HG03521 (cell line): ENCODE measurements around the gene ADARB1.

Source experiments
- ATAC-seq: cut with Tn5 transposase; IDR thresholded peaks from one replicate; pipeline ENCODE4 v1.9.1; 2021; ENCODE audit warnings: mild to moderate bottlenecking, moderate library complexity; ENCODE audit not compliant: unreplicated experiment

Gene ADARB1

DNA sequence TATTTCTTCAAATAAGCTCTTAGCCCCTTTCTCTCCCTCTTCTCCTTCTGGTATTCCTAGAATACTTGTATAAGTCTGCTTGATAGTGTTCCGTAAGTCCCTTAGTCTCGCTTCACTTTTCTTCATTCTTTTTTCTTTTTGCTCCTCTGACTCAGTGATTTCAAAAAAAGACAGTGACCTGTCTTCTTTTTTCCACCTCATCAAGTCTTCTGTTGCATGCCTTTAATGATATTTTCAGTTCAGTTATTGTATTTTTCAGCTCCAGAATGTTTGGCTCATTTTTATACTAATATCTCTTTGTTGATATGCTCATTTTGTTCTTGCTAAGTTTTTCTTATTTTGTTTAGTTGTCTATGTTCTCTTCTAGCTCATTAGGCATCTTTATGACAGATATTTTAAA is 115.6 kb downstream of the ADARB1 start:
- ATAC-seq: no peak

DNA sequence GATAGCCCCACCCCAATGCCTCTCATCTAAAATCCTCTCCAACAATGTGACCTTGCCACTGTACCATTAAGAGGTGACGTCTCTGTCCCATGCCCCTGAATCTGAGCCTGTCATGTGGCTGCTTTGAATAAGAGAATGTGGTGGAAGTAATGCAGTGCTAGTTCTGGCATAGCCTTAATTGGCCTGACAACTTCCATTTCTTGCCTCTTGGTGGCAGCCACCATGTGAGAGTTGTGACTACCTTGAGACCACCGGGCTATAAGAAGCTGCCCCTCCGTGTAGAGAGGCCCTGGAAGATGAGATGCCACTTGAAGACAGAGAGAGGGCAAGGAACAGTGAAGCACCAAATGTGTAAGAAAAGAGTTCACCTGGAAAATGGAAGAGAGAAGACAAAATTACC is 118.0 kb downstream of the ADARB1 start:
- no peak for ATAC-seq

DNA sequence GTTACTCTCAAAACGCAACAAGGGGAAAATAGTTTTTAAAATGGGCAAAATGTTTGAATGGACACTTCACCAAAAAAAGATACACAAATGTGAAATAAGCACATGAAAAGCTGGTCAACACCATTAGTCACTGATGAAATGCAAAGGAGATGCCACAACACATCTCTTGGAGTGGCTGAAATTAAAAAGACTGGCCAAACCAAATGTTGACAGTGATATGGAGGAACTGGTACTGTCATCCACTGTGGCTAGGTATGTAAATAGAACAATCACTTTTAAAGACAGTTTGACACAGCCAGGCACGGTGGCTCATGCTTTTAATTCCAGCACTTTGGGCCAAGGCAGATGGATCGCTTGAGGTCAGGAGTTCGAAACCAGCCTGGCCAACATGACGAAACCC is 122.2 kb downstream of the ADARB1 start:
- ATAC-seq: no peak

DNA sequence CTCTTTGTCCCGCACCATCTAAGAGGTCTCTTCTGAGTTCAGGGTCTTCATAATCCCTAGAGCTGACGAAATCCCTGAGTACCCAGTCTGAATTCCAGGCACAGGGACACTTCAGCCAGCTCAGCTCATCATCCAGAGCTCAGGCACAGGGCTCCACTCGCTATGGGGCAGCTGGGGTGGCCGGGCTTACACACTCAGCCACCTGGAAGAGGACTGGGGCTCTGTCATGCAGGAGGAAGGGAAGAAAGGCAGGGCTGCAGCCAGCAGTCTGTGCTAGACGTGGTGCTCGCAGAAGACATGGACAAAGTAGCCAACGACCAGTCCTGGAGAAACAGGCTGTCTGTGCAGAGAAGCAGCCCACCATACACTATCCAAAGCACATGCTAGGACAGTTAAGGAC is 124.8 kb downstream of the ADARB1 start:
- ATAC-seq: no peak

DNA sequence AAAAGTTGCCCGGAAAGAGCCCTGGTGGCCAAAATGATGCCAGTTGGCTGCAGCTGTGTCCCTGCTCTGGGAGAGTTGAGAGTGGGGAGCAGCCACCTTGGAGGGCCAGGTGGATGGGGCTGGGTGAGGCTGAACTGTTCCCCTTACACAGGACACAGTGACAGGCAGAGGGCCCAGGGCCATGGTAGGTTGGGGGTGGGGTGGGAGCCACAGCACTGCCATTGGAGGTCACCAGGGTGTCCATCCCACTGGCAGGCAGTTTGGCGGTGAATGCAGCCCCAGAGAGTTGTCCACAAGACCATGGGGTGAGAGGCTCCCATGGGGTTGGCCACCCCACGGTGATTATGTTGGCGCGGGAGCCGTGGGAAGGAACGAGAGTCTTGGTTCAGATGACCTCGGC is 125.7 kb downstream of the ADARB1 start:
- ATAC-seq: no peak

DNA sequence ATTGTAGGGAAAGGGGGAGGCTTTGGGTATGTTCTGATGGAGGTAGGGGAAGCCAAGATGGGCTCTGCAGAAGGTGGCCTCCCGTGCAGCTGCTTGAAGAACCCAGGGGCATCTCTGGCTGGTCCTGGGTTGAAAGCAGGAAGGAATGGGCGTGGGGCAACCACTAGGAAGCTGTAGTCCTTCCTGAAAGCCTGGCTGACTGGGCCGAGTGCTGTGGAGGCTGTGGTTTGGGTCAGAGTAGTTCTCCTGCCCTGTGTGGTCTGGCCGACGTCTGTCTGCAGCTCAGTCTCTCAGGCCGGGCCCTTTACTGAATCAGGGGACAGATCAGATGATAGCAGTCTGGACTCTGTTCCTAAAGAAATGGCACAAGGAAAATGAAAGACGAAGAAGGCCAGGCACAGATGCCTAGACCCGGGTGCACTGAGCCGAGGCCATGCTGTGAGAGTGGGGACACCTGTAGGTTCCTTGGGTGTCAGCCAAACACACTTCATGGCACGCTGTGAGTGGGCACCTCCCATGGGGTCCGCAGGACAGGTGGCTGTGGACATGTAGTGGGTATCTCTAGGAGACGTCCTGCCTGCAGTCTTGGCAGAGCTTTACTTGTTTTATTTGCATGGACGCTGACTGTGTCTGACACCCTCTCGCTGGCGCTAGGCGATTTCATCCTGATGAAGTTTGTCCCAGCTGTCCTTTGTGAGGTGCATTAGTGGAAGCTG is 126.4 kb downstream of the ADARB1 start:
- no peak for ATAC-seq

DNA sequence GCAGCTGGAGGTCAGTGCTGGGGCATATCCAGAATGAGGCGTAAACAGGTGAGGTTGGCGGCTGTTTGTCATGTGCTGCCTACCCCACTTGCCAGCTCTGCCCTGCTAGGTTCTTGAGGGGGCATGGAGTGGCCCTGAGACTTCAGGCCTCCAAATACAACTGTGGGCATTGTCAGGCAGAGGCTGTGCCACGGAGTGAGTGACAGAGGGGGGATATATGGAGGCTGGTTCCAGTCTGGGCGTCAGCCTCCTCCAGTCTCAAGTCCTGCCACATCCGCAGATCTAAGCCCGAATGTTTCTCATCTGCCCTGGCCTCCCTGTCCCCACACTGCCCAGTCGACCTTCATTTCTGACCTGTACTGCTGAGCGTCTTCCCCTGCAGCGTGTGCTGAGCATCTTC is 128.0 kb downstream of the ADARB1 start:
- ATAC-seq: no peak

DNA sequence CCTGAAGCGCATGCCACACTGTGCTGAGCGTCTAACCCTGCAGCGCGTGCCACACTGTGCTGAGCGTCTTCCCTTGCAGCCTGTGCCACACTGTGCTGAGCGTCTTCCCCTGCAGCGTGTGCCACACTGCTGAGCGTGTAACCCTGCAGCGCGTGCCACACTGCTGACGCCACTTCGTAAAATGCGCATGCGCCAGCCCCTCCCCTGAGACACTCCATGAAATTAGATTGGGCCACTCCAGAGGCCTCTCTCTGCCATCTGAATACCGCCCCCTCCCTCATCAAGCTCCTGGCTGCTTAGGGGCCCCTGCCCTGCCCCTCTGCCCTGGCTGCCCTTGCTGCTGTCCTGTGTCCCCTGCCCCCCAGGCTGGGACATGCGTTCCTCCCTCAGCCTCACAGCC is 128.5 kb downstream of the ADARB1 start:
- no peak for ATAC-seq

DNA sequence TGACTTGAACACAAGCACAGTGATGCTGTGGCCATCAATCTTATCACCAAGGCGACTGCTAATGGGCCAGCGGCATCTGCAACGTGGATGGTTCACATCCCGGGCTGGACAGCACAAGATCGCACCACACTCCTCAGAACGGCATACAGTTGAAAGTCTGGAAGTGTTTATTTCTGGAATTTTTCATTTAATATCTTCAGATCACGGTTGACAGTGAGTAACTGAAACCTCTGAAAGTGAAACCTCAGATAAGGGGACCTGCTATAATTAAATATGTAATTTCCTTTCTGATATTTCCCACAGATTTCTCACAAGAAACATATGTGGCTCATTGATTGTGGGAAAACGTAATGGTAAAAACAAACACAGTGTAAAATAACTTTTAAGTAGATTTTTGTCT is 129.6 kb downstream of the ADARB1 start:
- no peak for ATAC-seq

DNA sequence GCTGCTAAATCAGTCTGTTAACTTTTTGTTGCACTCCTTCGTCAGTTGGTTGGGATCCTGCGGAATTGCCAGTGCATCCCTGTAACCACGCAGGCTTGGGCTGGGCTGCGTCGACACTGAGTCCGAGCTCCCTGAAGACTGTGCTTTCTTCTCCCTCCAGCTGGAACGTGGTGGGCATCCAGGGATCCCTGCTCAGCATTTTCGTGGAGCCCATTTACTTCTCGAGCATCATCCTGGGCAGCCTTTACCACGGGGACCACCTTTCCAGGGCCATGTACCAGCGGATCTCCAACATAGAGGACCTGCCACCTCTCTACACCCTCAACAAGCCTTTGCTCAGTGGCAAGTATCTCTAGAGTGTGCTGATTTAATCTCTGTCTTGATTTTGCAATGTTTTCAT is 130.0 kb downstream of the ADARB1 start:
- ATAC-seq: no peak

DNA sequence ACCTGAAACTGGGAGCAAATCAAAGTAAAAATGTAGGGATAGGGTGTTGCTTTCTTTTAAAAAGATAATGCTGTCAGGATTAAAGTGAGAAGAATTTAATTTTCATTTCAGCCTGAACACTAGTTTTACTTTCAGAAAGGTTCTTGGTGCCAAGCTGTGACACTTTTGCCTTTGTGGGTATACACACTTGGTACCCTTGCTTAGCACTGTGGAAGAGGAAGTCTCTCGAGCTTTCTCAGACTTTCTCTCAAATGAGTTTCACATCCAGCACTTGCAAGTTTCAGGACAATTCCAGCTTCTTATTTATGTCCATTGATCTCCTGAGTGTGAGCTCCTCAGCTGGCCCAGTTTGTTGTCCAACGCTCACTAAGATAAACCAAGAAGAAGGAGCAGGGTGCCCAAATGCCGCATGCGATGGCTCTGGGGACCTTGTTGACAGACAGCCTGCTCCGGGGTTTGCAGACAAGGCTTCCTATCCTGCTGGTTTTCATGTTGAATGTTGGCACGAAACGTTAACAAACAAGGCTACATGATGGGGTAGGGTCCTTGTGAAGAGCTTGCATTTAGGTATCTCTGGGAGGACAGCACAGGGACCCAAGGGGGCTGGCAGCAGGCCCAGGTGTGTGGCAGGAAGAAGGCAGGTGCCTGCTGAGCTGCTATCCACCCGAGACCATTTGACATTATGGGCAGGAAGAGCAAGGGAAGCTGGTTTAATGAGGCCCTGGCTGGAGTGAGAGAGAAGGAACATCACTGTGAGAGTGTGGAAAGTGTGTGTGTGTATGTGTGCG is 133.7 kb downstream of the ADARB1 start:
- no peak for ATAC-seq

DNA sequence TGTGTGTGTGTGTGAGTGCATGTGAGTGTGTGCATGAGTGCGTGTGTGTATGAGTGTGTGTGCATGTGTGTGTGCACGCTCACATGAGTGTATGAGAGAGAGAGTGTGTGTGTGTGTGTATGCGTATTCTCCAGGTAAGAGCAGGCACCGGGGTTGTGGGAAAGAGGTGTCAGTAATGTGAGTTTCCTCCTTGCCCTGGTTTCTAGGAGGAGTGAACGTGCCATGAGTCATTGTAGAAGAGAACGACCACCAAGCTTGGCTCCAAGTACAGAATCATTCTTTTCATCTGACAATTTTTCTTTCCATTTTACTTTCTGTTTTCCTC is 134.2 kb downstream of the ADARB1 start:
- ATAC-seq: no peak

DNA sequence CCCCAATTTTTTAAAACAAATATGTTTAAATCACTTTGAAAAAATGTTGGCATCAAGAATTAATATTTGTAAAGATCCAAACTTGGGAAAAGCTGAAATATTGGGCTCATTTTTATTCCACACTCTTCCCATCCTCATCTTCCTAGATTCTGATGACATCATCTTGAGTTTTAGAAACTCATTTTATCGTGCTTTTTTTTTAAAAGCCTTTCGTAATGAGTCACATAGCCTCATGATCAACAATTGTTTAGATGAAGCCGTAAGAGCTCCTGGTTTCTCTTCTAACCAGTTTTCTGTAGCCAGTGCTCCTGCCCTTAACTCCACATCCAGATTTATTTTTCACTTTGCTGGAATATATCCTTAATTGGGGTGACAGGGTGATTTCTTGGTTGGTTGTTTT is 134.7 kb downstream of the ADARB1 start:
- ATAC-seq: no peak

DNA sequence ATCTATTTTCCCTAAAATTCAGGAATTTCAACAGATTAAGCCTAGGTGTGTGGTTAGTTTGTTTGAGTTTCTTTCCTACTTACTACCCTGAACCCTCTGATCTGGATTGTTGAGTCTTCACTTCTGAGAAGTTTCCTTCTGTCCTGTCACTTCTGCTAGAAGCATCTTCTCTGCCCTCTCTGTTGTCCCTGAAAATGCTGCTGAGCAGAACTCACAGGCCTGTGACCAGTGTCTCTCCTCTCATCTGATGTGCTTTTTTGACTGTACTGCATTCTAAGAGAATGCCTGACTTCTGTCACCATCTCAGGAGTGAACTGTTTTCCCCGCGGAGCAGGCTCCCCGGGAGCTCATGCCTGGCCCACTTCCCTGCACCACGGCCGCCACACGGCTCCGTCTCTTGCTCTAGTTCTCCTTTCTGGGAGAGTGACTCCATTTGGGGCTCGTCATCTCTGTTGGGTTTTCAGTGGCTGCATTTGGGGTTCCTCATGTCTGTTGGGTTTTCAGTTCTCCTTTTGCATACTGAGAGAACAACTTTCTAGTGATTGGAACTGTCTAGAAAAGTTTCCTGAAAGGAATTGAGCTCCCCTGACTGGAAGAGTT is 135.4 kb downstream of the ADARB1 start:
- ATAC-seq: no peak

DNA sequence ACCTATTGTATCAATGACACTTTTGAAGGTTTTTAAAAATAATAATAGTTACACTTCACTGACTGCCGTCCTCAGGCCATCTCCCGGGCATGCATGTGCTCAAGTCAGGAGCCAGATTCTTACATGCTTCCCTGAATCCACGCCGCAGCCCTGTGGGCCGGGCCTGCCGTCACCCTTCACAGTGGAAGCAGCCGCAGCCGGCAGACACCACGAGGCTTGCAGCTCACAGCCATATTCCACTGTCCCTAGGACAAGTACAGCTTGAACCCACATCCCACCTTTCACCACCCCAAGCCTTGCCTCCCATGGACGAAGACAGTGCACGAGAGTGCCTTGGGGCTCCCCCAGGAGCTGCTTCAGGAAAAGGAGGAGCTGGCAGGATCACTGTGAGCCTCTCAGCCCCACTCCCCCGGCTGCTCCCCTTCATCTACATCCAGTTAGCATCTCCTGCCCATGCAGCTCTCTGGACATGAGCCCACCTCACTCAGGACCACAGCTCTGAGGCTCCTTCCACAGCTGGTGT is 136.1 kb downstream of the ADARB1 start:
- ATAC-seq: no peak

DNA sequence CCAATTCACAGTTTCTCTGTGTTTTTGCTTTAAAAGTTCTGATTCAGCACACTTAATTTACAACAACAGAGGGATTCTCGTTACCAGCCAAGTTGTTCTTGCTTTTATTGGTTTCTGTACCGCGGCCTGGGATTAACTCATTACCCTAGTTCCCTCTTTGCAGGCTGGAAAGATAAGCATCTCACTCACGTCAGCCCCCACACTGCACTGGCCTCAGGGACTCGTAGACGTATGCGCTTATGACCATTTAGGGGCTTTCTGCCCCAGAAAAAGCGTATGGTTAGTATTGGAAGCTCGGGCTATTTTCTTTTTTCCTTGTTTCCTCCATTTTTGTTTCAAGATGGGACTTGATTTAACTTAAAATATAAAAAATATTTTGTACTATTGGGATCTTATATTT is 137.3 kb downstream of the ADARB1 start:
- no peak for ATAC-seq

DNA sequence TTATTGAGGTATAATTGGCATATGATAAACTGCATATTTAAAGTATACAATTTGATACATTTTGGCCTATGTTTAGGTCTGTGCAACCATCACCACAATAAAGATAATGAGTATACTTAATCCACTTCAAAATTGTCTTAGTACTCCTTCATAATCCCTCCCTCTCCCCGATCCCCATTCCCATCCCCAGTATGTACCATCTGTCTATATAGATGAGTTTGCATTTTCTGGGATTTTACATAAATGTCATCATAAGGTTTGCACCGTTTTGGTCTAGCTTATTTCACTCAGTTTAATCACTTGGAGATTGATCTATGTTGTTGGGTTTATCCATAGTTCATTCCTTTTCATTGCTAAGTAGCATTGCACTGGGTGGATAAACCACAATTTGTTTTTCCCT is 139.0 kb downstream of the ADARB1 start:
- no peak for ATAC-seq

DNA sequence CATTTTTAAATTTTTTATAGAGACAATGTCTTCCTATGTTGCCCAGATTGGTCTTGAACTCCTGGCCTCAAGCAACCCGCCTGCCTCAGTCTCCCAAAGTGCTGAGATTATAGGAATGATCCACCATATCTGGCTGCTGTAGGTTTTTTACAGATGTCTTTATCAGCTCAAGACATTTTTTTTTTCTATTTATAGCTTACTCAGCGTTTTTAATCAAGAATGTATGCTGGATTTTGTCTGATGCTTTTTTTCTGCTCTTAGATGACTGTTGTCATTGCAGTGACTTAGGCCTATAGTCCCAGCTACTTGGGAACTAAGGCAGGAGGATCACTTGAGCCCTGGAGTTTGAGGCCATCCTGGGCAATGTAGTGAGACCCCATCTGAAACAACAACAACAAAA is 140.8 kb downstream of the ADARB1 start:
- ATAC-seq: no peak

DNA sequence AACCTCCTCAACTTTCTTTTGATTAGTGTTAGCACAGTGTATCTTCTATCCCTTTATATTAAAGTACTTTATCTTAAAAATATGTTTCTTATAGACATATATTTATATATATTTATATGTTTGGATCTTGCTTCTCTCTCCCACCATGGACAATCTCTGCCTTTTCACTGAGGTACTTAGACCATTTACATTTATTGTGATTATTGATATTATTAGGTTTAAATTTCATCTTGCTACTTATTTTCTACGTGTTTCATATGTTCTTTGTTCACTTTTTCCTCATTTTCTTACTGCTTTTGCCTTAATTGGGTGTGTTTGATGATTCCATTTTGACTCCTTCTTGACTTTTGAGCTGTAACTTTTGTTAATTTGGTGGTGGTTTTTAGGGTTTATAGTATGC is 142.6 kb downstream of the ADARB1 start:
- ATAC-seq: no peak

DNA sequence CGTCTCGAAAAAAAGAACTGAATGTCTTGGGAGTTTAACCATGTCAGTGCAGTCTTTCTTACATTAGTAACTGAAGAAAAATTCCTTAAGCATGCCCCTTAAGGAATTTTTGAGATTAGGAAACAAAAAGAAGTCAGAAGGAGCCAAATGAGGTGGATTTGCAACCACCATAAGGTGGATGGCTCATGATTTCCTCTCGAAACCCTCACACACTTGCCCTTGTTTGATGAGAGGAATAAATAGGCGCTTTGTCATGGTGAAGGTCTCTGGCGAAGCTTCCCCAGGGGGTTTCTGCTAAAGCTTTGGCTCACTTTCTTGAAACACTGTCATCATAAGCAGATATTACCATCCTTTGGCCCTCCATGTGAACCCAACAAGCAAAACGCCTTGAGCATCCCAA is 145.1 kb downstream of the ADARB1 start:
- no peak for ATAC-seq

DNA sequence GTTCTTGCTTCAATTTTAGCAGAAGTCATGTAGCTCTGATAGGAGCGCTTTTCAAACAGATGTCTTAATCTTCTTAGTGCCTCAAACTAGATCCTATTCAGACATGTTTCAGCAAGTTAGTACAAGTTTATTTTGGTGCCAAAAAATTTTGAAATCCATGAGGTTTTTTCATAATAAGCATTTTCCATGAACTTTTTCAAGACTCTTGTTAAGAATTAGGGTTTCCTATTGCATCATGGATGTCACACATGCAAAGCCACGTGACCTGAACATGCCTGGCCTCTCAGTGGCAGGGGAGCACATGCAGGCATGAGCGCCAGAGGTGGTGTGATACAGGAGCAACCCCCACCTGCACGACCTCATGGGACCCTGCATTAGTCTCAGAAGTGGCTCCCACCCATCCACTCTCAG is 145.7 kb downstream of the ADARB1 start:
- ATAC-seq: no peak
